Mesenteric fat pad (tissue), 1 donor: ENCODE measurements around the gene FRMD6. TPM values are rescaled to one million over a fixed set of nuclear protein-coding genes. Genes with fewer than 3 reads are reported as not detected.
"Not testable (repeated sequence)": the region's sequence is repeated elsewhere in the genome, so short reads cannot be mapped to it uniquely, and the experiment has no call there.

Experiments
- DNase-seq: peaks from one replicate; pipeline ENCODE4 v3.0.0-alpha.2; 2020; ENCODE audit warnings: low spot score
- total RNA-seq: library from RNA; stranded (reverse); fragmentation: NEBNext Ultra II Directional; extraction: Animal tissue kit (Norgen Biotek cat#: 25700); gene quantifications from one replicate; pipeline ENCODE4 v1.2.1, GENCODE V29; 2021
- donor health status: DM: yes; HTN: yes; CAD: no.

Gene FRMD6
- total RNA-seq, 1 donor from 2014 or later = 19.0 TPM

GRCh38 chr14:51719955-51720354 is 68.2 kb downstream of the FRMD6 start:
- DNase-seq = no peak

GRCh38 chr14:51723990-51724389 is 72.3 kb downstream of the FRMD6 start:
- DNase-seq = no peak

GRCh38 chr14:51724650-51725049 is 72.9 kb downstream of the FRMD6 start:
- DNase-seq = no peak

GRCh38 chr14:51725061-51725460 is 73.4 kb downstream of the FRMD6 start:
- DNase-seq = no peak

- no peak for DNase-seq
Observed at GRCh38 chr14:51726166-51726899, 74.6 kb downstream of the FRMD6 start.

- no peak for DNase-seq
Observed at GRCh38 chr14:51727526-51727925, 75.8 kb downstream of the FRMD6 start.

GRCh38 chr14:51730098-51730497 is 78.4 kb downstream of the FRMD6 start:
- no peak for DNase-seq

- DNase-seq = no peak
Observed at GRCh38 chr14:51730684-51731083, 79.0 kb downstream of the FRMD6 start.

- DNase-seq = no peak
Observed at GRCh38 chr14:51732494-51733112, 80.9 kb downstream of the FRMD6 start.

- no peak for DNase-seq
Observed at GRCh38 chr14:51733147-51733546, 81.4 kb downstream of the FRMD6 start.

- no peak for DNase-seq
Observed at GRCh38 chr14:51735851-51736250, 84.1 kb downstream of the FRMD6 start.

GRCh38 chr14:51738754-51739153 is 87.0 kb downstream of the FRMD6 start:
- DNase-seq = no peak

- no peak for DNase-seq
Observed at GRCh38 chr14:51743588-51744000, 91.9 kb downstream of the FRMD6 start.

- no peak for DNase-seq
Observed at GRCh38 chr14:51744372-51745130, 92.8 kb downstream of the FRMD6 start.

GRCh38 chr14:51746823-51747222 is 95.1 kb downstream of the FRMD6 start:
- not testable (repeated sequence) for DNase-seq

- no peak for DNase-seq
Observed at GRCh38 chr14:51750542-51750941, 98.8 kb downstream of the FRMD6 start.

GRCh38 chr14:51751611-51752345 is 100.1 kb downstream of the FRMD6 start:
- DNase-seq = not testable (repeated sequence)

GRCh38 chr14:51757756-51758155 is 106.0 kb downstream of the FRMD6 start:
- not testable (repeated sequence) for DNase-seq

GRCh38 chr14:51759950-51760349 is 108.2 kb downstream of the FRMD6 start:
- no peak for DNase-seq

GRCh38 chr14:51765726-51766125 is 114.0 kb downstream of the FRMD6 start:
- DNase-seq = not testable (repeated sequence)

GRCh38 chr14:51766586-51766985 is 114.9 kb downstream of the FRMD6 start:
- DNase-seq = not testable (repeated sequence)
